MCF 10A (cell line): ENCODE data around the gene TTC39C. TPM values are rescaled to one million over a fixed set of nuclear protein-coding genes. Genes with fewer than 3 reads are reported as not detected.
A peak's percentile ranks its signal among the peaks of the same experiment; 100 is the strongest.

Experiments
- BruUV-seq: library from RNA; stranded (reverse); fragments of 400-500 nt; replicated peaks from 2 replicates; lab custom pipeline; 2021; lab: Mats Ljungman, UMichigan
- CTCF ChIA-PET: fragments of 300-600 bp; sonication (Branson Sonifier 250); formaldehyde crosslinking; extraction: SDS; loops from one replicate; lab custom pipeline; 2021; ENCODE audit warnings: antibody characterized with exemption, inconsistent platforms; lab: Yijun Ruan, JAX
- POLR2A ChIA-PET: fragments of 300-600, 350-650 bp; sonication (Branson Sonifier 250); formaldehyde crosslinking; extraction: SDS; loops from one replicate; lab custom pipeline; 2020; ENCODE audit warnings: antibody characterized with exemption, inconsistent platforms; lab: Yijun Ruan, JAX
- DNase-seq: peaks from one replicate; pipeline ENCODE4 v3.0.0-alpha.2; 2018; ENCODE audit not compliant: unreplicated experiment
- H3K27ac Mint-ChIP-seq: one replicate; pipeline ENCODE4 v1.8.0; 2022; ENCODE audit warnings: mild to moderate bottlenecking, low read depth, mixed read lengths; ENCODE audit not compliant: unreplicated experiment
- H3K27me3 Mint-ChIP-seq: one replicate; pipeline ENCODE4 v1.8.0; 2022; ENCODE audit warnings: mixed read lengths; ENCODE audit not compliant: insufficient read depth, unreplicated experiment
- H3K36me3 Mint-ChIP-seq: one replicate; pipeline ENCODE4 v1.8.0; 2022; ENCODE audit warnings: mild to moderate bottlenecking, moderate library complexity, mixed read lengths; ENCODE audit not compliant: insufficient read depth, unreplicated experiment
- H3K4me1 Mint-ChIP-seq: one replicate; pipeline ENCODE4 v1.8.0; 2022; ENCODE audit warnings: mixed read lengths; ENCODE audit not compliant: insufficient read depth, unreplicated experiment
- H3K4me3 Mint-ChIP-seq: one replicate; pipeline ENCODE4 v1.8.0; 2022; ENCODE audit warnings: mild to moderate bottlenecking, moderate library complexity, mixed read lengths; ENCODE audit not compliant: unreplicated experiment
- H3K9me3 Mint-ChIP-seq: one replicate; pipeline ENCODE4 v1.8.0; 2022; ENCODE audit warnings: mixed read lengths; ENCODE audit not compliant: unreplicated experiment
- CTCF ChIP-seq: fragments of 200-600 bp; IDR thresholded peaks from one replicate; pipeline ENCODE4 v1.8.0; 2022; ENCODE audit warnings: antibody characterized with exemption, mild to moderate bottlenecking; ENCODE audit not compliant: unreplicated experiment
- intact Hi-C: fragments of 100-400 bp; cut with micrococcal nuclease; formaldehyde crosslinking; loops from 2 replicates; pipeline ENCODE4 v1.14.1; 2022
- total RNA-seq: library from RNA; stranded (reverse); gene quantifications from 2 replicates; pipeline ENCODE4 v1.2.3, GENCODE V29; 2022

The TTC39C gene
- total RNA-seq, 1 experiment from 2014 or later = 12.9 TPM

DNA sequence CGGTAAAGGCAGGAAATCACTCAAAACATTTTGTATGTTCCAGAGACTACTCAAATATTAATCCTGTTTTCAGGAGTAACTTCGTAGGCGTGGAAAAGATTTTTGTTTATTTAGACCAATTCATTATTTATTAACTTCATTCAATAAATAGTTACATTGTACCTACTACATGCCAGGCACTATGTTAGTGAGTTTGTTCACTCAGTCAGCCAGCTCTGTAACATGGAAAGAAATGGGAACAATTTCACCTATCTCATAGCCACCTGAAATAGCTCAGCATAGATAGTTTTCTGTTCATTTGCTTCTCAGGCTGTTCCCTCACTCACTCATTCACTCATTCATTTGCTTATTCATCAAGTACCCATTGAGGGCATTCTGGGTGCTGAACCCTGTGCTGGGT is 34.6 kb downstream of the TTC39C start:
- POLR2A ChIA-PET = no interaction called here
- Mint-ChIP-seq H3K27ac (no peak overlapping the region), H3K9me3 (no peaks in the 10 kb centered on the region), H3K4me1 (peaks cover 11% of the 10 kb centered on the region), H3K4me3 (no peak overlapping the region), H3K36me3 (no peaks in the 10 kb centered on the region), H3K27me3 (no peaks in the 10 kb centered on the region)
- CTCF ChIA-PET = interaction anchor here (0.8 kb wide), 1 partner anchor 70 kb away, joined by 3 read pairs; no protein-coding TSS in a partner anchor
- intact Hi-C loops = no loop called here
- no peak for DNase-seq
- BruUV-seq = no TSS peak
- TF ChIP-seq CTCF = no peak

DNA sequence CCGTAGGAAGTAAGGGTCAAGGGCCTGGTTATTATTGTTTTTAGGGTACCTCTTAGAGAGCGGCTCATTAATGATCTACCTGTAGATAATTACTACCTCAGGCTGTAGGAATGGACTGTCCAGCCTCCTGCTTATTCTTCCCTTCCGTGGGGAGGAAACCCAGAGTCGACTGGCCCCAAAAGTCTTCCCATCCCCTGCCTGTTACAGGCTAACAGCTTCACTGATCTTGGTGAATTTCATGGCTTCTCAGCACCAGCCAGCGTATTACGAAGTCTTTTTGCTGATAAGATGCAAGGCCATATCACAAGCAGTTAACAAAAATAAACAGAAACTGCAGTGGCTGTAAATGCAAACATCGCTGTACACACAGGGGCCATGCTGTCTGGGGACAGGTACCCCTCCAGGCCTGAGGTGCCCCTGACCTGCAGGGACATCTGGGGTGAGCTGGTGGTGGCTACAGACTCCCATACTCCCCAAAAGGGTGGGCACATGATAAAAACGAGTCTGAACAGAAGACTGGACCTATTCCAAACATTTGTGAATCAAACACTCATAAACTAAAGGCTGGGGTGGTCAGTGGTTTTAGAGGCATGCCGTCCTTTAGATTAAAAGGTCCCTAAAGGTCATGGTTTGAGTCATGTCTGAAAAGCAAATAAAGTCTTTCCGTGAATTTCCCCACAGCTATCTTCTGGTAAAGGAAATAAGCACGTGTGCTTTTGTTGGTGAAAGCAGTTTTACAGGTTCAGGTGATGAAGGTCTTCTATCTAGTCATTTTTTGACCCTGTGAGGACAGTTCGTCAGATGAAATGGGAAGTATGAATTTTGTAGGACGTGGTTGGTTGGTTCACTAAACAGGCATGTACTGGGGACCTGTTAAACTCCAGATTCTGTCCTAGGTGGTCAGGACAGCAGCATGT is 36.7 kb downstream of the TTC39C start:
- H3K4me3 Mint-ChIP-seq = no peak overlapping the region
- H3K9me3 Mint-ChIP-seq = no peaks in the 10 kb centered on the region
- intact Hi-C loops = no loop called here
- ChIA-PET CTCF (interaction anchor here (0.7 to 1.0 kb wide), 2 partner anchors 24 to 25 kb away, joined by 3 to 4 read pairs; no protein-coding TSS in a partner anchor), POLR2A (no interaction called here)
- peak; percentile 21 for DNase-seq
- no TSS peak for BruUV-seq
- peak overlapping the region; percentile 19 for H3K27ac Mint-ChIP-seq
- no peaks in the 10 kb centered on the region for H3K27me3 Mint-ChIP-seq
- no peaks in the 10 kb centered on the region for H3K36me3 Mint-ChIP-seq
- no peak for TF ChIP-seq CTCF
- peaks cover 11% of the 10 kb centered on the region for H3K4me1 Mint-ChIP-seq

GRCh38 chr18:24052053-24052452 is 37.5 kb downstream of the TTC39C start:
- Mint-ChIP-seq H3K4me3 (no peak overlapping the region), H3K27me3 (no peaks in the 10 kb centered on the region), H3K36me3 (no peaks in the 10 kb centered on the region), H3K9me3 (no peaks in the 10 kb centered on the region), H3K27ac (peak overlapping the region; percentile 19), H3K4me1 (peaks cover 11% of the 10 kb centered on the region)
- no peak for TF ChIP-seq CTCF
- intact Hi-C loops = no loop called here
- BruUV-seq = no TSS peak
- DNase-seq = no peak
- ChIA-PET CTCF (no interaction called here), POLR2A (no interaction called here)

- no peak overlapping the region for H3K4me3 Mint-ChIP-seq
- H3K36me3 Mint-ChIP-seq = no peaks in the 10 kb centered on the region
- no peak for TF ChIP-seq CTCF
- intact Hi-C loops = no loop called here
- H3K9me3 Mint-ChIP-seq = no peaks in the 10 kb centered on the region
- DNase-seq = no peak
- ChIA-PET POLR2A (interaction anchor here (0.5 to 0.7 kb wide), 2 partner anchors 26 to 27 kb away, joined by 3 read pairs; no protein-coding TSS in a partner anchor), CTCF (interaction anchor here (0.5 kb wide), 1 partner anchor 394 kb away, joined by 3 read pairs; no protein-coding TSS in a partner anchor)
- no peak overlapping the region for H3K27ac Mint-ChIP-seq
- H3K27me3 Mint-ChIP-seq = no peaks in the 10 kb centered on the region
- peaks cover 11% of the 10 kb centered on the region for H3K4me1 Mint-ChIP-seq
- BruUV-seq = no TSS peak
Observed at GRCh38 chr18:24053211-24053610, 38.7 kb downstream of the TTC39C start.
